ENCODE results near the gene ANO1. TPM values are rescaled to one million over a fixed set of nuclear protein-coding genes. Genes with fewer than 3 reads are reported as not detected.

Gene ANO1
- total RNA-seq, 3 donors from 2014 or later (not counting 1 experiment from before 2014, with no cell fraction given), result not detected

- no peak for ATAC-seq
- no peak for TF ChIP-seq CTCF (IDR thresholded peaks at IDR 0.05)
- no peak overlapping the region for H3K27ac Mint-ChIP-seq
Observed at GRCh38 chr11:70226183-70226582, 148.1 kb downstream of the ANO1 start.

GRCh38 chr11:70226967-70227366 is 148.8 kb downstream of the ANO1 start:
- Histone ChIP-seq H3K27me3 (ENCODE audit: control insufficient read depth, insufficient read depth, low read length) (no peaks in the 10 kb centered on the region), H3K4me3 (ENCODE audit: low read length) (no peak overlapping the region), H3K36me3 (ENCODE audit: control insufficient read depth, insufficient read depth, low read length) (no peaks in the 10 kb centered on the region), H3K9me3 (ENCODE audit: control insufficient read depth, insufficient read depth, low read length) (no peaks in the 10 kb centered on the region), H3K27ac (ENCODE audit: low read length) (no peak overlapping the region), H3K4me1 (ENCODE audit: control insufficient read depth, insufficient read depth, low read length) (no peaks in the 10 kb centered on the region)
- Mint-ChIP-seq H3K9me3 (no peaks in the 10 kb centered on the region), H3K27ac (no peak overlapping the region), H3K4me3 (no peak overlapping the region), H3K27me3 (ENCODE audit: low read depth in 2 of 2) (peaks cover 5 to 23% of the 10 kb centered on the region in 2 donors), H3K36me3 (no peaks in the 10 kb centered on the region), H3K4me1 (no peaks in the 10 kb centered on the region)
- 69% methylated on average over 9 of the region's 9 CpGs for WGBS (ENCODE audit: insufficient coverage)
- ATAC-seq, result no peak
- intact Hi-C loops (cut with micrococcal nuclease), result no loop called here
- no peak for DNase-seq
- no peak for TF ChIP-seq CTCF (IDR thresholded peaks at IDR 0.05)

More at GRCh38 chr11:70226183-70226582, 148.1 kb downstream of the ANO1 start:
- intact Hi-C loops (cut with micrococcal nuclease), result no loop called here
- no peaks in the 10 kb centered on the region for H3K36me3 ChIP-seq (ENCODE audit: control insufficient read depth, insufficient read depth, low read length)
- no peaks in the 10 kb centered on the region for H3K9me3 Mint-ChIP-seq
- H3K27me3 Mint-ChIP-seq (ENCODE audit: low read depth in 2 of 2), result peaks cover 5 to 23% of the 10 kb centered on the region in 2 donors
- H3K4me1 Mint-ChIP-seq, result no peaks in the 10 kb centered on the region
- H3K4me3 Mint-ChIP-seq, result no peak overlapping the region
- H3K27me3 ChIP-seq (ENCODE audit: control insufficient read depth, insufficient read depth, low read length), result no peaks in the 10 kb centered on the region
- H3K4me3 ChIP-seq (ENCODE audit: low read length), result no peak overlapping the region
- DNase-seq, result no peak
- H3K27ac ChIP-seq (ENCODE audit: low read length), result no peak overlapping the region
- WGBS (ENCODE audit: insufficient coverage), result 93% methylated on average over 3 of the region's 3 CpGs
- no peaks in the 10 kb centered on the region for H3K36me3 Mint-ChIP-seq
- no peaks in the 10 kb centered on the region for H3K9me3 ChIP-seq (ENCODE audit: control insufficient read depth, insufficient read depth, low read length)
- H3K4me1 ChIP-seq (ENCODE audit: control insufficient read depth, insufficient read depth, low read length), result no peaks in the 10 kb centered on the region

GRCh38 chr11:70229737-70230136 is 151.6 kb downstream of the ANO1 start:
- H3K4me1 Mint-ChIP-seq, result no peaks in the 10 kb centered on the region
- H3K4me3 Mint-ChIP-seq, result no peak overlapping the region
- H3K27me3 ChIP-seq (ENCODE audit: control insufficient read depth, insufficient read depth, low read length), result no peaks in the 10 kb centered on the region
- ATAC-seq (no peak), DNase-seq (no peak)
- H3K36me3 Mint-ChIP-seq, result no peaks in the 10 kb centered on the region
- H3K36me3 ChIP-seq (ENCODE audit: control insufficient read depth, insufficient read depth, low read length), result no peaks in the 10 kb centered on the region
- 89% methylated on average over 10 of the region's 10 CpGs for WGBS (ENCODE audit: insufficient coverage)
- no peak for TF ChIP-seq CTCF (IDR thresholded peaks at IDR 0.05)
- no peak overlapping the region for H3K4me3 ChIP-seq (ENCODE audit: low read length)
- intact Hi-C loops (cut with micrococcal nuclease), result no loop called here
- no peaks in the 10 kb centered on the region for H3K4me1 ChIP-seq (ENCODE audit: control insufficient read depth, insufficient read depth, low read length)
- H3K9me3 Mint-ChIP-seq, result no peaks in the 10 kb centered on the region
- peaks cover 9 to 13% of the 10 kb centered on the region in 2 donors for H3K27me3 Mint-ChIP-seq (ENCODE audit: low read depth in 2 of 2)
- no peak overlapping the region for H3K27ac ChIP-seq (ENCODE audit: low read length)
- H3K27ac Mint-ChIP-seq, result no peak overlapping the region
- no peaks in the 10 kb centered on the region for H3K9me3 ChIP-seq (ENCODE audit: control insufficient read depth, insufficient read depth, low read length)

GRCh38 chr11:70230151-70230839 is 152.2 kb downstream of the ANO1 start:
- no peak overlapping the region for H3K27ac ChIP-seq (ENCODE audit: low read length)
- H3K4me3 Mint-ChIP-seq, result no peak overlapping the region
- H3K4me1 ChIP-seq (ENCODE audit: control insufficient read depth, insufficient read depth, low read length), result no peaks in the 10 kb centered on the region
- no peak overlapping the region for H3K27ac Mint-ChIP-seq
- intact Hi-C loops (cut with micrococcal nuclease), result no loop called here
- ATAC-seq, result no peak
- H3K9me3 Mint-ChIP-seq, result no peaks in the 10 kb centered on the region
- H3K9me3 ChIP-seq (ENCODE audit: control insufficient read depth, insufficient read depth, low read length), result no peaks in the 10 kb centered on the region
- no peaks in the 10 kb centered on the region for H3K36me3 ChIP-seq (ENCODE audit: control insufficient read depth, insufficient read depth, low read length)
- no peaks in the 10 kb centered on the region for H3K36me3 Mint-ChIP-seq
- WGBS (ENCODE audit: insufficient coverage), result 91% methylated on average over 8 of the region's 8 CpGs
- H3K4me1 Mint-ChIP-seq, result no peaks in the 10 kb centered on the region
- H3K4me3 ChIP-seq (ENCODE audit: low read length), result no peak overlapping the region
- no peaks in the 10 kb centered on the region for H3K27me3 ChIP-seq (ENCODE audit: control insufficient read depth, insufficient read depth, low read length)
- peaks cover 8 to 9% of the 10 kb centered on the region in 2 donors for H3K27me3 Mint-ChIP-seq (ENCODE audit: low read depth in 2 of 2)
- DNase-seq, result no peak
- TF ChIP-seq CTCF (IDR thresholded peaks at IDR 0.05), result no peak
